Skeletal muscle satellite cell (primary cell): ENCODE results near the gene ADARB2.

ENCODE experiments used
- H3K27me3 ChIP-seq: 2 replicates; pipeline ENCODE4 v1.7.0; 2013; ENCODE audit warnings: low read length; ENCODE audit not compliant: control insufficient read depth, insufficient read depth
- H3K36me3 ChIP-seq: 2 replicates; pipeline ENCODE4 v1.7.0; 2013; ENCODE audit warnings: mild to moderate bottlenecking, control low read depth, low read length; ENCODE audit not compliant: insufficient read depth
- H3K4me1 ChIP-seq: 2 replicates; pipeline ENCODE4 v1.7.0; 2013; ENCODE audit warnings: low read length; ENCODE audit not compliant: control insufficient read depth, insufficient read depth
- H3K4me2 ChIP-seq: 2 replicates; pipeline ENCODE4 v1.7.0; 2013; ENCODE audit warnings: mild to moderate bottlenecking, low read length
- H3K4me3 ChIP-seq: 2 replicates; pipeline ENCODE4 v1.7.0; 2013; ENCODE audit warnings: low read length
- H3K9ac ChIP-seq: 2 replicates; pipeline ENCODE4 v1.7.0; 2013; ENCODE audit warnings: mild to moderate bottlenecking, low read depth, low read length, moderate library complexity
- H3K9me3 ChIP-seq: replicated peaks from 2 replicates; pipeline ENCODE4 v1.7.0; 2013; ENCODE audit warnings: mild to moderate bottlenecking, control low read depth, low read length

The ADARB2 gene

GRCh38 chr10:1290071-1290471 lies 447.3 kb downstream of the ADARB2 start:
- Histone ChIP-seq H3K36me3 (no peaks in the 10 kb centered on the region), H3K4me2 (no peak overlapping the region), H3K9me3 (no peaks in the 10 kb centered on the region), H3K27me3 (no peaks in the 10 kb centered on the region), H3K4me3 (no peak overlapping the region), H3K4me1 (no peaks in the 10 kb centered on the region), H3K9ac (no peak overlapping the region)

- no peaks in the 10 kb centered on the region for H3K9me3 ChIP-seq
- H3K4me1 ChIP-seq: no peaks in the 10 kb centered on the region
- no peaks in the 10 kb centered on the region for H3K36me3 ChIP-seq
- no peak overlapping the region for H3K4me2 ChIP-seq
- no peak overlapping the region for H3K4me3 ChIP-seq
- no peaks in the 10 kb centered on the region for H3K27me3 ChIP-seq
- H3K9ac ChIP-seq: no peak overlapping the region
Observed at GRCh38 chr10:1289591-1289990, 447.7 kb downstream of the ADARB2 start.

GRCh38 chr10:1287971-1288401 lies 449.3 kb downstream of the ADARB2 start:
- Histone ChIP-seq H3K4me3 (no peak overlapping the region), H3K36me3 (no peaks in the 10 kb centered on the region), H3K4me1 (no peaks in the 10 kb centered on the region), H3K9me3 (no peaks in the 10 kb centered on the region), H3K4me2 (no peak overlapping the region), H3K27me3 (no peaks in the 10 kb centered on the region), H3K9ac (no peak overlapping the region)

DNA sequence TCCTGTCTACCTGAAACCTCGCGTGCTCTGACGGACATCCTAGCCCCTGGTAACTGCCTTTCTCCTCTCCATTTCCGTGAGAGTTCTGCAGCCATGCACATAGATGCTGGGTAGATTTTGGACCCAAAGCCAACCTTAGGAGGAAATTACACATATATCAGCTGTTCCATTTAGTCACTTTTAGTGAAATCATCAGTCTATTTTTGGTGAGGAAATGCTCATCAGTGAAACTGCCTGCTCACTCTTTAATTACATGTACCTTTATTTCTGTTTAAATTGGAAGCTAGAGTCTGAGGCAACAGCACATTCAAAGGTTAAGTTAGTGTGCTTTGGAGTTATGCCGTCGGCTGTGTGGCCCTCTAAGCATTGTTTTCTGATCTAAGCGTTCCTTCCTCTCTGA lies 449.8 kb downstream of the ADARB2 start:
- Histone ChIP-seq H3K36me3 (no peaks in the 10 kb centered on the region), H3K9me3 (no peaks in the 10 kb centered on the region), H3K4me2 (no peak overlapping the region), H3K4me3 (no peak overlapping the region), H3K9ac (no peak overlapping the region), H3K4me1 (no peaks in the 10 kb centered on the region), H3K27me3 (no peaks in the 10 kb centered on the region)

DNA sequence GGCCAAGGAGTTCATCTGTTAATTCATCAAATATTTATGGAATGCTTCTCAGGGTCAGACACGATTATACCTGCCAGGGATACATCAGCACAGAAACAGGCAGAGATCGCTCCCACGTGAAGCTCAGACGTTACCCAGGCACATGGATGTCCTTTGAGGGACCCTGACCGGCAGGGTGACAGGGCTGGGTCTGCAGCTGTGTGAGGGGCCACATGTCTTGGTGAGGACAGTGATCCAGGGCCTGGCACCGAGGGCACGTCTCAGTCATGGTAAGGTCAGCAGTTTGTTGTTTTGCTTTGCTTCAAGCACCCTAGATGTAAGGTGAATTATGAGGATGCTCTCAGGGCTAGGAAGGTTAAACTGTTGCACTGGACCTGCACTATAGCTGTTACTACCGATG lies 453.2 kb downstream of the ADARB2 start:
- Histone ChIP-seq H3K4me3 (no peak overlapping the region), H3K4me2 (no peak overlapping the region), H3K9ac (no peak overlapping the region), H3K4me1 (no peaks in the 10 kb centered on the region), H3K27me3 (no peaks in the 10 kb centered on the region), H3K9me3 (no peaks in the 10 kb centered on the region), H3K36me3 (no peaks in the 10 kb centered on the region)

GRCh38 chr10:1281405-1281782 lies 455.9 kb downstream of the ADARB2 start:
- no peak overlapping the region for H3K9ac ChIP-seq
- no peak overlapping the region for H3K4me3 ChIP-seq
- H3K4me2 ChIP-seq: no peak overlapping the region
- no peaks in the 10 kb centered on the region for H3K27me3 ChIP-seq
- H3K36me3 ChIP-seq: no peaks in the 10 kb centered on the region
- no peaks in the 10 kb centered on the region for H3K4me1 ChIP-seq
- no peaks in the 10 kb centered on the region for H3K9me3 ChIP-seq

GRCh38 chr10:1280466-1281404 lies 456.6 kb downstream of the ADARB2 start:
- H3K36me3 ChIP-seq: no peaks in the 10 kb centered on the region
- H3K27me3 ChIP-seq: no peaks in the 10 kb centered on the region

GRCh38 chr10:1278306-1278705 lies 459.0 kb downstream of the ADARB2 start:
- no peak overlapping the region for H3K9ac ChIP-seq
- no peaks in the 10 kb centered on the region for H3K9me3 ChIP-seq
- no peaks in the 10 kb centered on the region for H3K36me3 ChIP-seq
- no peak overlapping the region for H3K4me3 ChIP-seq
- H3K4me1 ChIP-seq: peaks cover 3% of the 10 kb centered on the region
- H3K27me3 ChIP-seq: no peaks in the 10 kb centered on the region
- no peak overlapping the region for H3K4me2 ChIP-seq

More at GRCh38 chr10:1280466-1281404, 456.6 kb downstream of the ADARB2 start:
- Histone ChIP-seq H3K9me3 (no peaks in the 10 kb centered on the region), H3K4me2 (no peak overlapping the region), H3K4me3 (no peak overlapping the region), H3K4me1 (no peaks in the 10 kb centered on the region), H3K9ac (no peak overlapping the region)

GRCh38 chr10:1274701-1275544 lies 462.4 kb downstream of the ADARB2 start:
- peaks cover 3% of the 10 kb centered on the region for H3K4me1 ChIP-seq
- H3K27me3 ChIP-seq: no peaks in the 10 kb centered on the region
- peak overlapping the region; percentile 10 for H3K4me2 ChIP-seq
- H3K36me3 ChIP-seq: no peaks in the 10 kb centered on the region
- no peak overlapping the region for H3K4me3 ChIP-seq
- no peaks in the 10 kb centered on the region for H3K9me3 ChIP-seq
- H3K9ac ChIP-seq: no peak overlapping the region

DNA sequence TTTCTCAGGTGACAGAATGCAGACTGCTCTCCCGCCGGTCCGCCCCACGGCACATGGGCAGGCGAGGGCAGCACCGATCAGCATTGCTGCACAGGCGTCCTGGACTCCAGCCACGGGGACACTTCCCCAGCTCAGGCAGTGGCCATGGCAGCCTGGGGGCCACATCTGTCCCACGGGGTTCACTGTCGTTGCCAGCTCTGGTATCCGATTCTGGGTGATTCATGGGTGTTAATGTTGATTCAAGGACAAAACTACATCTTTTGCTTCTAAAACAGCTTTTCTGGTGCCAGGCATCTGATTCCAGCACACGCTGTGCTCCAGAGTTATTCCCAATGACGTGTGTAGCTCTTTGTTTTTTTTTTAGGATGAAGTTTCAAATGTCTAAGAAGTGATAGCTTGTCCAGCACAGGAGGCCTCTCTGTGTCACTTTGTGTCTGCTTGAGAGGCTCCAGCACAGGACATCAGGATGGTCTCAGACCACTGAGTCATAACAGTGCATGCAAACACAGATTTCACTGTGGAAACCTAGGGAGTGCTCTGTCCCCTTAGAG lies 463.1 kb downstream of the ADARB2 start:
- H3K9ac ChIP-seq: no peak overlapping the region

GRCh38 chr10:1273372-1274105 lies 463.8 kb downstream of the ADARB2 start:
- Histone ChIP-seq H3K9ac (no peak overlapping the region), H3K4me3 (no peak overlapping the region), H3K4me1 (peaks cover 3% of the 10 kb centered on the region), H3K9me3 (no peaks in the 10 kb centered on the region), H3K4me2 (no peak overlapping the region), H3K36me3 (no peaks in the 10 kb centered on the region), H3K27me3 (no peaks in the 10 kb centered on the region)

More for the DNA sequence above, 463.1 kb downstream of the ADARB2 start:
- no peaks in the 10 kb centered on the region for H3K9me3 ChIP-seq
- no peak overlapping the region for H3K4me3 ChIP-seq
- H3K36me3 ChIP-seq: no peaks in the 10 kb centered on the region
- no peaks in the 10 kb centered on the region for H3K27me3 ChIP-seq
- H3K4me1 ChIP-seq: peaks cover 3% of the 10 kb centered on the region
- peak overlapping the region; percentile 10 for H3K4me2 ChIP-seq
